Ascending aorta (tissue), 2 donors: Measurements from ENCODE around the gene KCP. TPM values are rescaled to one million over a fixed set of nuclear protein-coding genes. Genes with fewer than 3 reads are reported as not detected.

Source experiments
- DNase-seq, 2 donors: peaks; one replicate each; pipeline ENCODE4 v3.0.0-alpha.2; 2019; ENCODE audit warnings: low spot score in 2 of 2
- H3K27ac ChIP-seq, 2 donors: fragments of 200-600 bp; sonication (generic); one replicate each; pipeline ENCODE4 v1.5.1; 2016 to 2017; ENCODE audit warnings: mild to moderate bottlenecking in 1 of 2
- H3K27me3 ChIP-seq: fragments of 200-600 bp; sonication (generic); one replicate; pipeline ENCODE4 v1.5.1; 2017
- H3K36me3 ChIP-seq, 2 donors: fragments of 200-600 bp; sonication (generic); one replicate each; pipeline ENCODE4 v1.5.1; 2016
- H3K4me1 ChIP-seq, 2 donors: fragments of 200-600 bp; sonication (generic); one replicate each; pipeline ENCODE4 v1.5.1; 2016 to 2017; ENCODE audit warnings: mild to moderate bottlenecking in 1 of 2
- H3K4me3 ChIP-seq, 2 donors: fragments of 200-600 bp; sonication (generic); one replicate each; pipeline ENCODE4 v1.5.1; 2016 to 2017; ENCODE audit warnings: mild to moderate bottlenecking in 1 of 2
- H3K9me3 ChIP-seq, 2 donors: fragments of 200-600 bp; sonication (generic); one replicate each; pipeline ENCODE4 v1.5.1; 2016
- CTCF ChIP-seq, 3 experiments: fragments of 200-600 bp in 2 of 3; fragments of 450-650 bp in 1 of 3; sonication (generic) in 2 of 3; IDR thresholded peaks; one replicate each; pipeline ENCODE4 v1.5.1; 2016 to 2019; ENCODE audit warnings: antibody characterized with exemption in 3 of 3, mild to moderate bottlenecking in 1 of 3, moderate library complexity in 1 of 3
- intact Hi-C: fragments of 100-400 bp; cut with DNase I; formaldehyde crosslinking; loops from one replicate; pipeline ENCODE4 v1.15.1; 2023
- total RNA-seq: library from RNA; depleted of rRNA; stranded (reverse); fragments of >200 nt; gene quantifications from one replicate; pipeline ENCODE4 v1.1.0, GENCODE V29; 2016

The KCP gene
- total RNA-seq, 1 donor from 2014 or later = 1.2 TPM

DNA sequence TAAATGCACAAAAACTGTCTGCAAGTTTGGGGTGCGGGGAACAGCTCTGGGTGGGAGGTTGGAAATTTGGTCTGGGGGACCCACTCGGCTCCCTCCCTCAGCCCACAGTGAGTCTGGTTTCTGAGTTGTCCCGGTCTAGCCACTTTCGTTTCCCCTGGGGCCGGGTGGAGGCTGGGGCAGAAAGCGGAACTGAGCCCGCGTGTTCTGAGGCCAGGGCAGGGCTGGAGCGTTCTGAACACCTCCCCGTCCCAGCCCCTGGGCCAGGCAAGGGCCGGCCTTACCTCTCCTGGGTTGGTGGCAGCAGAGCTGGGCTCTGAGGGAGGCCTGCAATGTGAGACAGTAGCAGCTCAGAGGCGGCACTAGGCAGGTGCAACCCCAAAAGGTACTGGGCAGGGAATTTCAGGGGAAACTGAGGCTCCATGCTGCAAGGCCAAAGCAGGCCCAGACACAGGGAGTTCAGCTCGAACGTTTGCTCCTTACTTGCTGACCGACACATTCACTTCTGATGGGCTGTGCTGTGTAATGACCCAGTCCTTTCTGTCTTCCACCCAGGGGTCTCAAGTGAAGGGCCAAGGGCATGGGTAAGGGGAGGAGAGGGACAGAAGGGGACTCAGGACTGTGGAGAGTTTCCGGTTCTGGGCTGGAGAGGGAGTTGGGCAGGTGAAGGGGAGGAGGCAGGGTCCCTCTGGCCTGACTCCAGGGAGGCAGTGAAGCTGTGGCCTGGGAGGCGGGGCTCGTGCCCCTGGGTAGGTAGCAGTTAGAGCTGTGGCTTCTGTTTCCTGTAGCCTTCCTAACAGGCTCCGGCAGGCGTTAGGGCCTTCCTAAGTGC lies 30.2 kb upstream of the KCP start:
- peaks cover 4 to 8% of the 10 kb centered on the region in 2 donors for H3K4me1 ChIP-seq
- DNase-seq = peak; percentile 30 to 78
- TF ChIP-seq CTCF (IDR thresholded peaks at IDR 0.05) = no peak
- H3K9me3 ChIP-seq = no peaks in the 10 kb centered on the region
- no peak overlapping the region for H3K27ac ChIP-seq
- intact Hi-C loops = no loop called here
- H3K27me3 ChIP-seq = no peaks in the 10 kb centered on the region
- peak overlapping the region in 1 of 2 donors; percentile 9 for H3K4me3 ChIP-seq
- H3K36me3 ChIP-seq = no peaks in the 10 kb centered on the region

DNA sequence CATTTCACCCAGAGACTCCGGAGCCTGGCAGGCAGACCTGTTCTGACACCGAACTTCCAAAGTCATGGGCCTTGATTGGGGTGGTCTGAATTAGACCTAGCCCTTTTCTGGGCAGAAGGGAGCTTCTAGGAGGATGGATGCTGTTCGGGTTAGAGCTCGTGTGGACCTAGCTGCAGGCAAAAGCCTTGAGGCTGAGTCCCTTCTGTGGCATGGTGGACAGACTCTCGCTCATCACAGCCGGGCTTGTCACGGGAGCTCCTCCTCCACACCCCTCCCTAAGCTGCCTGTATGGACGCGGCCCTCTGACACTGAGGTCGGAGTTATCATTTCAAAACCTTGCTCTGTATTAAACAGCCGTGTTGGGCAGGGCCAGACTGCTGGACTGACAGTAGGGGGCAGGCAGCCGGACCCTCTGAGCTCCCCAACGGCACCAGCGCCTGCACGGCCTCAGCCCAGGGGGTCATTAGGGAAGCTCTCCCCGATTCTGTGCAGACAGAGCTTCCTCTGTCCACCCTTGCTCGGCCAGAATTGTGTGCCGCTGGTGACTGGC lies 29.4 kb upstream of the KCP start:
- H3K27me3 ChIP-seq = no peaks in the 10 kb centered on the region
- intact Hi-C loops = no loop called here
- DNase-seq = no peak
- no peak for TF ChIP-seq CTCF (IDR thresholded peaks at IDR 0.05)
- H3K9me3 ChIP-seq = no peaks in the 10 kb centered on the region
- H3K36me3 ChIP-seq = no peaks in the 10 kb centered on the region
- H3K27ac ChIP-seq = no peak overlapping the region
- peaks cover 4 to 8% of the 10 kb centered on the region in 2 donors for H3K4me1 ChIP-seq
- peak overlapping the region in 1 of 2 donors; percentile 95 for H3K4me3 ChIP-seq

GRCh38 chr7:128939075-128939860 lies 28.8 kb upstream of the KCP start:
- no peaks in the 10 kb centered on the region for H3K9me3 ChIP-seq
- no peak for DNase-seq
- H3K36me3 ChIP-seq = no peaks in the 10 kb centered on the region
- no peaks in the 10 kb centered on the region for H3K27me3 ChIP-seq
- peak overlapping the region; percentile 56 to 95 for H3K4me3 ChIP-seq
- H3K27ac ChIP-seq = no peak overlapping the region
- no peak for TF ChIP-seq CTCF (IDR thresholded peaks at IDR 0.05)
- peaks cover 4 to 8% of the 10 kb centered on the region in 2 donors for H3K4me1 ChIP-seq
- intact Hi-C loops = no loop called here

DNA sequence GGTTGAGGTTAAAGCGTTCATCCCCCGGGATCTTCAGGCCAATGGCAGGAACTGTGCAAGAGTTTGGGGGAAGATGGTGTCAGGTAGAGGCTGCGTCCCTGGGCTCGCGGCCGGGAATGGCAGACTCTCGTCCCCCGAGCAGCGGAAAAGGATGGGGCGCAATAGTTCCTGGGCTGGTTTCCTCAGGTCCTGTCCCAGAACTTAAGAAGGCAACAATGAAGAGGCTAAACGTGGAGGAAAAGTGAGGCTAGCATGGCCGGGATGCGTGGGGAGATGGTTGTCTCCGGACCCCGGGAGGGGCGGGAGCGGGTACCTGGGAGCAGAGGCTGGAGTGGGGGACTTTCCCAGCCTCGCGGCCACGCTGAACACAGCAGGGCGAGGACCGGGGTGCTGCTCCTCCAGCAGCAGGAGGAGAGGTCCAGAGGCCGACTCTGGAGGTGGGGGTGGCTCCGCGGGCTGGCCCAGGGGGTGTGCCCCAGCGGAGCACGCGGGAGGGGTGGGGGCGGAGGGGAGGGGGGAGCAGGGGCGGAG lies 28.1 kb upstream of the KCP start:
- Histone ChIP-seq H3K9me3 (no peaks in the 10 kb centered on the region), H3K4me1 (peaks cover 4 to 8% of the 10 kb centered on the region in 2 donors), H3K4me3 (peak overlapping the region; percentile 56 to 95), H3K36me3 (no peaks in the 10 kb centered on the region), H3K27me3 (no peaks in the 10 kb centered on the region), H3K27ac (peak overlapping the region in 1 of 2 donors; percentile 28)
- TF ChIP-seq CTCF (IDR thresholded peaks at IDR 0.05) = no peak
- intact Hi-C loops = no loop called here
- no peak for DNase-seq

DNA sequence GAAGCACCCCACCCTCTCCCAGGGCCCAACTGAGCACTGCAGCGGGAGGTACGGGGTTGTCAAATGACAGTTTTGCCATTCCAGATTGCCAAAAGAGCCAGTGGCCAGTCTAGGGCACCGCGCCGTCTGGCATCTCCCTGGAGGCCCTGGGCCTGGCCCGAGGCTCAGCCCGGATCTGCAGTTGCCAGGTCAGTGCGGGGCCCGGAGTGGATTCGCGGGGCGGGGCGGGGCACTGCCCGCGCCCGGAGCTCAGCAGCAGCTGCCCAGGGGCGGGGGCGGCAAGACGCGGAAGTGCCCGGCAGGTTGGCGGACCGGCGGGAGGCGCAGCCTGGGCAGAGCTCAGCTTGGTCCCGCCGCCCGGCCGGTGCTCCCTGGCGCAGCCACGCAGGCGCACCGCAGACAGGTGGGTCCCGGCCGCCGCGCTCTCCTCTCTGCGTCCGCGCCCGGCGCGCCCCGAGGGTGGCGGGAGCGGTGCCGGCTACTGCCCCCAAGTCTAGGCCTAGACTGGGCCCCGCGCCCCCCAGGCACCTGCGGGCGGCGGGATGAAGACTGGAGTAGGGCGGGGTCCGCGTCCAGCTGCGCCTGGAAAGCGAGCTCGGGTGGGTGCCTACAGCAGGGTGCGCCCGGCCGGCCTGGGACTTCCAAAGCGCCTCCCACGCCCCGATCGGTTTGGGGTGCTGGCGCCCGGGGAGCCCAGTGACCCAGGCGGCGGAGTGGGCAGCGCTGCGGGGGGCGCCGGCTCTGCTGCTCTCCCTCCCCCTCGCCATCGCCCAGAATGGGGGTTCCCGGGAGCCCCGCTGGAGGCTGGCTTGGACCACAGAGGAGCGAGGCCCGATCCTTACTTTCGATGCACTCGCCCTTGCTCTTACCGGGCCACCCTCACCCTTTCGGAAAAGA lies 27.4 kb upstream of the KCP start, which contains the start of gene IRF5:
IRF5 (plus strand) TSS at position 281 of the 897 bp plus-strand sequence. CDS start 4,155 bp downstream, outside the sequence.
- intact Hi-C loops = no loop called here
- no peaks in the 10 kb centered on the region for H3K27me3 ChIP-seq
- H3K36me3 ChIP-seq = no peaks in the 10 kb centered on the region
- peak in 1 of 2 donors; percentile 75 for DNase-seq
- TF ChIP-seq CTCF (IDR thresholded peaks at IDR 0.05) = no peak
- H3K4me3 ChIP-seq = peak within 1 kb of the TSS; percentile 56 to 95
- H3K27ac ChIP-seq = peak within 1 kb of the TSS in 1 of 2 donors; percentile 28
- H3K4me1 ChIP-seq = peaks cover 4 to 8% of the 10 kb centered on the region in 2 donors
- H3K9me3 ChIP-seq = no peaks in the 10 kb centered on the region
